Measurements from ENCODE around the gene CALY.

Gene CALY

DNA sequence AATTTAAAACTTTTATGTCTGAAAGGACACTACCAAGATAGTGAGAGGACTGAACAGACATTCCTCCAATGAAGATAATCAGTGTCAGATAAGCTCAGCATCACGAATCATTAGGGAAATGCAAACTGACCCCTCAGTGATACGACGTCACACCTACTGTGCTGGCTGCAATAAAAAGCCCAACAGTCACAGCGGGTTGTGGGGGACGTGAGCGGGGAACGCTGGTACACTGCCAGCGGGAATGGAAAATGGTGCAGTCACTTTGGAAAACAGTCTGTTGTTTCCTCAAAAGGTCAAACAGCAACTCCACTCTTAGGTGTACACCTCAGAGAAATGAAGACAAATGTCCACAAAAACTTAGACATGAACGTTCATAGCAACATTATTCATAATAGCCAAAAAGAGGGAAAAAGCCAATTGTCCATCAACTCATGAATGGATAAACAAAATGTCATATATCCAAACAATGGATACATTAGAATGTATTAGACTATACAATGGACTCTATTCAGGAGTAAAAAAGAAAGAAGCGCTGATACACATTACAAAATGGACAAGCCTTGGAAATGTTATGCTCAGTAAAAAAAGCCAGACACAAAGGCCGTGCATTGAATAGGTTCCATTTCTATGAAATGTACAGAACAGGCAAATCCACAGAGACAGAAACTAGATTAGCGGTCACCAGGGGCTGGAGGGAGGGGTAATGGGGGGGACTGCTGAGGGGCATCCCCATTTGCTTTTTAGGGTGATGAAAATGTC, 38.8 kb upstream of the CALY start (continued):
- no peak for TF ChIP-seq ZNF404 (tag by site-specific recombination; IDR thresholded peaks at IDR 0.05)
- TF ChIP-seq TRIM28 (IDR thresholded peaks at IDR 0.05; ENCODE audit: borderline replicate concordance, low read length): no peak
- TF ChIP-seq ZNF701 (tag by site-specific recombination; IDR thresholded peaks at IDR 0.05): no peak
- TF ChIP-seq ZNF521 (tag by site-specific recombination; IDR thresholded peaks at IDR 0.05): no peak
- TF ChIP-seq ZNF184 (tag by site-specific recombination; IDR thresholded peaks at IDR 0.05): no peak
- TF ChIP-seq ZNF324 (tag by site-specific recombination; IDR thresholded peaks at IDR 0.05): 0 out of 2 replicates have a peak, but pooled peaks have one; percentile 35
- no peak for TF ChIP-seq ZNF530 (tag by site-specific recombination; IDR thresholded peaks at IDR 0.05; ENCODE audit: low read depth)
- no peak for TF ChIP-seq GLI4 (tag by site-specific recombination; IDR thresholded peaks at IDR 0.05)
- TF ChIP-seq BCL6B (tag by site-specific recombination; IDR thresholded peaks at IDR 0.05): no peak
- no peak for TF ChIP-seq ZNF148 (tag by site-specific recombination; IDR thresholded peaks at IDR 0.05; ENCODE audit: borderline replicate concordance)
- TF ChIP-seq, protein P1, sequence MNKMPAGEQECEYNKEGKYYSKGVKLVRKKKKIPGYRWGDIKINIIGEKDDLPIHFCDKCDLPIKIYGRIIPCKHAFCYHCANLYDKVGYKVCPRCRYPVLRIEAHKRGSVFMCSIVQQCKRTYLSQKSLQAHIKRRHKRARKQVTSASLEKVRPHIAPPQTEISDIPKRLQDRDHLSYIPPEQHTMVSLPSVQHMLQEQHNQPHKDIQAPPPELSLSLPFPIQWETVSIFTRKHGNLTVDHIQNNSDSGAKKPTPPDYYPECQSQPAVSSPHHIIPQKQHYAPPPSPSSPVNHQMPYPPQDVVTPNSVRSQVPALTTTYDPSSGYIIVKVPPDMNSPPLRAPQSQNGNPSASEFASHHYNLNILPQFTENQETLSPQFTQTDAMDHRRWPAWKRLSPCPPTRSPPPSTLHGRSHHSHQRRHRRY (tag by site-specific recombination; IDR thresholded peaks at IDR 0.05): no peak
- TF ChIP-seq ZNF311 (tag by site-specific recombination; IDR thresholded peaks at IDR 0.05; ENCODE audit: borderline replicate concordance): no peak
- TF ChIP-seq ZNF626 (tag by site-specific recombination; IDR thresholded peaks at IDR 0.05): no peak
- TF ChIP-seq SCRT1 (tag by site-specific recombination; IDR thresholded peaks at IDR 0.05; ENCODE audit: borderline replicate concordance): no peak
- TF ChIP-seq ZNF302 (tag by site-specific recombination; IDR thresholded peaks at IDR 0.05; ENCODE audit: low read depth): no peak
- no peak for TF ChIP-seq ZNF214 (tag by site-specific recombination; IDR thresholded peaks at IDR 0.05; ENCODE audit: borderline replicate concordance)
- no peak for TF ChIP-seq KLF7 (tag by site-specific recombination; IDR thresholded peaks at IDR 0.05; ENCODE audit: borderline replicate concordance)
- peak; percentile 31; the same call in 1 of the 2 replicates for TF ChIP-seq ZNF501 (tag by site-specific recombination; IDR thresholded peaks at IDR 0.05)
- no peak for TF ChIP-seq ZNF768 (tag by site-specific recombination; IDR thresholded peaks at IDR 0.05)
- no peak for TF ChIP-seq ZNF548 (tag by site-specific recombination; IDR thresholded peaks at IDR 0.05)
- TF ChIP-seq, protein P2, sequence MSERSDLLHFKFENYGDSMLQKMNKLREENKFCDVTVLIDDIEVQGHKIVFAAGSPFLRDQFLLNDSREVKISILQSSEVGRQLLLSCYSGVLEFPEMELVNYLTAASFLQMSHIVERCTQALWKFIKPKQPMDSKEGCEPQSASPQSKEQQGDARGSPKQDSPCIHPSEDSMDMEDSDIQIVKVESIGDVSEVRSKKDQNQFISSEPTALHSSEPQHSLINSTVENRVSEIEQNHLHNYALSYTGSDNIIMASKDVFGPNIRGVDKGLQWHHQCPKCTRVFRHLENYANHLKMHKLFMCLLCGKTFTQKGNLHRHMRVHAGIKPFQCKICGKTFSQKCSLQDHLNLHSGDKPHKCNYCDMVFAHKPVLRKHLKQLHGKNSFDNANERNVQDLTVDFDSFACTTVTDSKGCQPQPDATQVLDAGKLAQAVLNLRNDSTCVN (tag by site-specific recombination; optimal IDR thresholded peaks at IDR 0.05): no peak
- TF ChIP-seq ZNF544 (tag by site-specific recombination; IDR thresholded peaks at IDR 0.05): no peak
- TF ChIP-seq ZNF292 (tag by site-specific recombination; IDR thresholded peaks at IDR 0.05; ENCODE audit: borderline replicate concordance, low read depth): no peak
- TF ChIP-seq ZSCAN18 (tag by site-specific recombination; IDR thresholded peaks at IDR 0.05): no peak
- no peak for TF ChIP-seq ZNF776 (tag by site-specific recombination; IDR thresholded peaks at IDR 0.05; ENCODE audit: borderline replicate concordance)
- TF ChIP-seq, protein P3, sequence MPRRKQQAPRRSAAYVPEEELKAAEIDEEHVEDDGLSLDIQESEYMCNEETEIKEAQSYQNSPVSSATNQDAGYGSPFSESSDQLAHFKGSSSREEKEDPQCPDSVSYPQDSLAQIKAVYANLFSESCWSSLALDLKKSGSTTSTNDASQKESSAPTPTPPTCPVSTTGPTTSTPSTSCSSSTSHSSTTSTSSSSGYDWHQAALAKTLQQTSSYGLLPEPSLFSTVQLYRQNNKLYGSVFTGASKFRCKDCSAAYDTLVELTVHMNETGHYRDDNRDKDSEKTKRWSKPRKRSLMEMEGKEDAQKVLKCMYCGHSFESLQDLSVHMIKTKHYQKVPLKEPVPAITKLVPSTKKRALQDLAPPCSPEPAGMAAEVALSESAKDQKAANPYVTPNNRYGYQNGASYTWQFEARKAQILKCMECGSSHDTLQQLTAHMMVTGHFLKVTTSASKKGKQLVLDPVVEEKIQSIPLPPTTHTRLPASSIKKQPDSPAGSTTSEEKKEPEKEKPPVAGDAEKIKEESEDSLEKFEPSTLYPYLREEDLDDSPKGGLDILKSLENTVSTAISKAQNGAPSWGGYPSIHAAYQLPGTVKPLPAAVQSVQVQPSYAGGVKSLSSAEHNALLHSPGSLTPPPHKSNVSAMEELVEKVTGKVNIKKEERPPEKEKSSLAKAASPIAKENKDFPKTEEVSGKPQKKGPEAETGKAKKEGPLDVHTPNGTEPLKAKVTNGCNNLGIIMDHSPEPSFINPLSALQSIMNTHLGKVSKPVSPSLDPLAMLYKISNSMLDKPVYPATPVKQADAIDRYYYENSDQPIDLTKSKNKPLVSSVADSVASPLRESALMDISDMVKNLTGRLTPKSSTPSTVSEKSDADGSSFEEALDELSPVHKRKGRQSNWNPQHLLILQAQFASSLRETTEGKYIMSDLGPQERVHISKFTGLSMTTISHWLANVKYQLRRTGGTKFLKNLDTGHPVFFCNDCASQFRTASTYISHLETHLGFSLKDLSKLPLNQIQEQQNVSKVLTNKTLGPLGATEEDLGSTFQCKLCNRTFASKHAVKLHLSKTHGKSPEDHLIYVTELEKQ (tag by site-specific recombination; IDR thresholded peaks at IDR 0.05; ENCODE audit: borderline replicate concordance): no peak
- no peak for TF ChIP-seq ZNF121 (tag by site-specific recombination; IDR thresholded peaks at IDR 0.05)
- no peak for TF ChIP-seq ZNF555 (tag by site-specific recombination; conservative IDR thresholded peaks at IDR 0.05)
- no peak for TF ChIP-seq ZNF654 (tag by site-specific recombination; IDR thresholded peaks at IDR 0.05; ENCODE audit: low read depth)
